Skeletal muscle cell (primary cell): ENCODE measurements around the gene TMEM221.
"Not testable (repeated sequence)": the region's sequence is repeated elsewhere in the genome, so short reads cannot be mapped to it uniquely, and the experiment has no call there.

Source experiments
- DNase-seq: peaks from one replicate; pipeline ENCODE4 v3.0.0-alpha.2; 2010; ENCODE audit warnings: low read depth
- H3K4me3 ChIP-seq: 2 replicates; pipeline ENCODE4 v1.5.1; 2011; ENCODE audit warnings: low read depth, mild to moderate bottlenecking, control low read depth, low read length, moderate library complexity

Gene TMEM221

GRCh38 chr19:17475011-17475540 lies 26.6 kb upstream of the TMEM221 start:
- DNase-seq = not testable (repeated sequence)

GRCh38 chr19:17473041-17473440 lies 24.6 kb upstream of the TMEM221 start:
- no peak for DNase-seq
- H3K4me3 ChIP-seq = no peak overlapping the region

More at GRCh38 chr19:17475011-17475540, 26.6 kb upstream of the TMEM221 start:
- H3K4me3 ChIP-seq = not testable (repeated sequence)

- DNase-seq = no peak
- H3K4me3 ChIP-seq = peak overlapping the region; percentile 67
These were observed 23.1 kb upstream of the TMEM221 start for GRCh38 chr19:17471410-17472125.

- H3K4me3 ChIP-seq = peak within 1 kb of the TSS; percentile 67
- DNase-seq = peak; percentile 96
These were observed 21.8 kb upstream of the TMEM221 start, which contains the start of gene SLC27A1 for GRCh38 chr19:17470068-17470841. Gene SLC27A1 (plus strand): TSS chr19:17470524. CDS start chr19:17470541, 17 bp downstream.

- DNase-seq = peak; percentile 88
- peak overlapping the region; percentile 67 for H3K4me3 ChIP-seq
These were observed 21.1 kb upstream of the TMEM221 start for GRCh38 chr19:17469481-17470067.

DNA sequence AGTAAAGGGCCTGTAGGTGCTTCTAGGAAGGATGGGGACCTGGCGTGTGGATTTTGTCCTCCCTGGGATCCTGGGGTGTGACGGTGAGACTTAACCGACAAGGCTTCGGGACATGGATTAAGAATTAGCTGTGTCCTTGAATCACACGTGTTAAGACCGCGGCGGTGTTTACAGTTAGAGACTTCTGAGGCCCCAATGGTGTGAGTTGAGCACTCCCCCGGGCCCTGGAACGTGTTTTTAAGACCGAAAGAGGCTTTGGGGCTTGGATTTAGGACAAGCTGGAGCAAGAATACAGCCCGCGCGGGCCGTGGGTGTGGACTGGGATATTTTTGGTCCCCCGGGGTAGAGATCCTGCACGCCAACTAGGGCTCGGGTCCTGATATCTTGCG lies 20.6 kb upstream of the TMEM221 start:
- DNase-seq = no peak
- peak overlapping the region; percentile 67 for H3K4me3 ChIP-seq

GRCh38 chr19:17468302-17469091 lies 20.0 kb upstream of the TMEM221 start:
- peak overlapping the region; percentile 67 for H3K4me3 ChIP-seq

DNA sequence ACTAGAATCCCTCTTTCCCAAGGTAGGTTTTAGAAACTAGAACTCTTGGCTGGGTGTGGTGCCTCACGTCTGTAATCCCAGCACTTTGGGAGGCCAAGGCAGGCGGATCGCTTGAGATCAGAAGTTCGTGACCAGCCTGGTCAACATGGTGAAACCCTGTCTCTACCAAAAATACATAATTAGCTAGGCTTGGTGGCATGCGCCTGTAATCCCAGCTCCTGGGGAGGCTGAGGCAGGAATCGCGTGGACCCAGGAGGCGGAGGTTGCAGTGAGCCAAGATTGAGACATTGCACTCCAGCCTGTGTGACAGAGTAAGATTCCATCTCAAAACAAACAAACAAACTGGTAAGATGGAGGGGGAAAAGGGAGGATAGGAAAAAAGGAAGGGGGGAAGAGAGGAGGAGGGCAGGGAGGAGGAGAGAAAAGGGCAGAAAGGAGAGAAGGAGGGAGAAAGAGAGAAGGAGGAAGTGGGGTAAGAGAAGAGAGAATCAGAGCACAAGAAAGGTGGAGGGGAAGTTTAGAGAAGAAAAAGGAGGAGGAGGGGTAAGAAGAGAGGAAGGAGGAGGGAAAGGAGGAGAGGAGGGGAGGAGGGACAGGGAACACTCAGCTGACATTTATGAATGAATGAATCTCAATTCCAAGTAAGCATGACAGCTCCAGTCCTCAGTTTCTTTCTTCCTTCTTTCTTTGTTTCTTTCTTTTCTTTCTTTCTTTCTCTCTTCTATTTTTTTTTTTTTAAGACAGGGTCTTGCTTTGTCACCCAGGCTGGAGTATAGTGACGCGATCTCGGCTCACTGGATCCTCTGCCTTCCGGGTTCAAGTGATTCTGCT lies 19.2 kb upstream of the TMEM221 start:
- no peak overlapping the region for H3K4me3 ChIP-seq
- DNase-seq = no peak

More at GRCh38 chr19:17468302-17469091, 20.0 kb upstream of the TMEM221 start:
- no peak for DNase-seq

GRCh38 chr19:17466487-17466850 lies 18.0 kb upstream of the TMEM221 start:
- H3K4me3 ChIP-seq = no peak overlapping the region
- DNase-seq = no peak

- no peak for DNase-seq
- no peak within 1 kb of the TSS for H3K4me3 ChIP-seq
These were observed 12.1 kb upstream of the TMEM221 start, which contains the start of gene NXNL1 for GRCh38 chr19:17460372-17461230. Gene NXNL1 (minus strand): TSS chr19:17460926. CDS start chr19:17460869, 57 bp downstream.

DNA sequence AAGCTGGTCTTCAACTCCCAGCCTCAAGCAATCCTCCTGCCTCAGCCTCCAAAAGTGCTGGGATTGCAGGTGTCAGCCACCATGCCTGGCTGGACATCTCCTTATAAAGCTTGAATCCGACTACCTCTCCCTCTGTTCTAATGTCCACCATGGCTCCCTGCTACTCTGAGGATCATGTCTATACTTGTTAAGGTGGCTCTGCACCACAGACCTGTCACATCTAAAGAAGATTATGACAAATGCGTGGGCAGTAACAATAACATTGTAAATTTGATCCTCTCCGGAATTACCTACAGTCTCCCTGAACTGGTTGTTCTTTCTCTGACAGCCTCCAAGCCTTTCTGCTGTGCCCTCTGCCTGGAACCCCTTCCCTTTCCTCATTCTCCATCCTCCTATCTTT lies 10.5 kb upstream of the TMEM221 start:
- H3K4me3 ChIP-seq = no peak overlapping the region
- no peak for DNase-seq

DNA sequence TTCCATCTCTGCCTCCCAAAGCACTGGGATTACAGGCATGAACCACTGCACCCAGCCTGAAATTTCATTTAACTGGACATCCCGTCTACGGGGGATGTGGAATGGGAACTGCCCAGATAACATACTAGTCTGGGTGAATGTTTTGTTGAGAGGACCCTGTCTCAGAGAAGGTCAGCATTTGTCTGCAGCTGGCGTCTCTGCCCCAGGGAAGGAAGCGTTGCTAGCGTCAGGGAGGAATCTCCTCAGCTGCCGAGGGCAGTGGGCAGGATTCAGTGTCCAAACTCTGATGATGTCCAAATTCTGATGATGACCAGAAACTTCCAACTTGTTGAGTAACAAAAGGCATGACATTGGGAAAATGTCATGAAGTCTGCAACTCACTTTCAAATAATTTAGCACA lies 9.1 kb upstream of the TMEM221 start:
- H3K4me3 ChIP-seq = no peak overlapping the region
- DNase-seq = no peak

DNA sequence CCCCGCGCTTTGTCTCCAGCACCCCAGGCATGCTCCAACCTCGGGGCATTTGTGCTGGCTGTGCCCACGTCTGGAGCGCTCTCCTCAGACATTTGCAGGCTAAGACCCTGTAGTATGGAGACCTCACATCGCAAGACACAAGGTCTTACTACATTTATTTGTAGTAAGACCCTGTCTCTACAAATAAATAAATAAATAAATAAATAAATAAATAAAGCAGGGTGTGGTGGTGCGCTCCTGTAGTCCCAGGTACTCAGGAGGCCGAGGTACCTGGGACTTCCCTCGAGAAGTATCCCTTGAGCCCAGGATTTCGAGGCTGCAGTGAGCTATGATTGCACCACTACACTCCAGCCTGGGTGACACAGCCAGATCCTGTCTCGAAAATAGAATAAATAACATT lies 7.7 kb upstream of the TMEM221 start:
- no peak for DNase-seq
- H3K4me3 ChIP-seq = no peak overlapping the region

- H3K4me3 ChIP-seq = no peak overlapping the region
- DNase-seq = no peak
These were observed 7.0 kb upstream of the TMEM221 start for GRCh38 chr19:17455308-17456123.

DNA sequence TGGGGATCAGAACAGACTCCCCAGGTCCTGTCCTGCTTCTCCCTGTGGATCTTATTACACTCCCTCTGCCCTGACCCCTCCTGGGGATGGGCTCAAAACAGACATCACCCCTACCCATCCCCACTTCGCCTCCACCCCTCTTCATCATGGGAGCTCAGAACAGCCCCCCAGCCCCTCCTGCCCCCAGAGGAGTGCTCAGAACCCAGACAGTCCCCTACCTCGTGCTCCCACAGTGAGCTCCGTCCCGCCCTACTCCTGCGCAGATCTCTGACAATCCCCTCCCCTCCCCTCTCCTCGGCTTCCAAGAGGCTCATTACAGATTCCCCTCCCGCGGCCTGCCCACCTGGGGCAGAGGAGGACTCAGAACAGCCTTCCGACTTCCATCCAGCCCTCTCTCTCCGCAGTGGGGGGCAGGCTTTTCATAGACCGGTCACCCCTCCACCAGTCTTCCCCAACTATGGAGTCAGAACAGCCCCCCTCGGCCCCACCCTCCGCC lies 6.2 kb upstream of the TMEM221 start:
- no peak for DNase-seq
- H3K4me3 ChIP-seq = no peak overlapping the region

- H3K4me3 ChIP-seq = no peak overlapping the region
- no peak for DNase-seq
These were observed 3.4 kb upstream of the TMEM221 start for GRCh38 chr19:17451820-17452219.
